ENCODE results near the gene RHBDF1.

DNA sequence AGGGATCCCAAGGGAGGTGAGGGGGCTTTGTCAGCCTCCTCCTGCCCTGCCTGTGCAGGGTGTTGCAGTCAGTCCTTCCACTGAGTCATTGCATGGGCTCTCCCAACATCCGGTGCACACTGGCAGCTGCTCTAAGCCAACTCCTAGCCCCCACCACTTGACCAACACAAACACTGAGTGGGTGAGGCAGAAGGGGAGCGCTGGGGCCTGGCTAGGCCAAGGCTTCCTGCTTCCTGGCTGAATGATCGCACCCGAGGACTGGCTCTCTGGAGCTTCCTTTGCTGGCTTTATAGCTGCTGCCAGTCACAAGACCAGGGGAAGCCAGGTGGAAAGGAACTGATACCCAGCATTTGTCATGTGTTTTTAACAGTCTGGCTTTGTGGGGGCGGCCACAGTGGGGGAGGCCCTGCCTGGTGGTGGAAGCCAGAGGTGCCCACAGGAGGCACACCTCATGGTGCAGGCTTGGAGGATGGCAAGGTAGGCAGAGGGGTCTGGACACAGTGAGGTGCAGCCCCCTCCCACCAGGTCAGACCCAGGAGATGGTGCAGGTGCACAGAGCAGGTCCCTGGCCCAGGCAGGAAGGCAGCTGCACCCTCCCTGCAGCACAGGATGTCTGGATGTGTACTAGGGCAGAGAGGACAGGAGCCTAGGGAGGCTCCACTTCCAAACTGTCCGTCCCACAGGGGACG lies 12.4 kb upstream of the RHBDF1 start:
- no peak for TF ChIP-seq POLR2A (IDR thresholded peaks at IDR 0.05)
- TF ChIP-seq, protein P1, sequence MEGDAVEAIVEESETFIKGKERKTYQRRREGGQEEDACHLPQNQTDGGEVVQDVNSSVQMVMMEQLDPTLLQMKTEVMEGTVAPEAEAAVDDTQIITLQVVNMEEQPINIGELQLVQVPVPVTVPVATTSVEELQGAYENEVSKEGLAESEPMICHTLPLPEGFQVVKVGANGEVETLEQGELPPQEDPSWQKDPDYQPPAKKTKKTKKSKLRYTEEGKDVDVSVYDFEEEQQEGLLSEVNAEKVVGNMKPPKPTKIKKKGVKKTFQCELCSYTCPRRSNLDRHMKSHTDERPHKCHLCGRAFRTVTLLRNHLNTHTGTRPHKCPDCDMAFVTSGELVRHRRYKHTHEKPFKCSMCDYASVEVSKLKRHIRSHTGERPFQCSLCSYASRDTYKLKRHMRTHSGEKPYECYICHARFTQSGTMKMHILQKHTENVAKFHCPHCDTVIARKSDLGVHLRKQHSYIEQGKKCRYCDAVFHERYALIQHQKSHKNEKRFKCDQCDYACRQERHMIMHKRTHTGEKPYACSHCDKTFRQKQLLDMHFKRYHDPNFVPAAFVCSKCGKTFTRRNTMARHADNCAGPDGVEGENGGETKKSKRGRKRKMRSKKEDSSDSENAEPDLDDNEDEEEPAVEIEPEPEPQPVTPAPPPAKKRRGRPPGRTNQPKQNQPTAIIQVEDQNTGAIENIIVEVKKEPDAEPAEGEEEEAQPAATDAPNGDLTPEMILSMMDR (IDR thresholded peaks at IDR 0.05) = no peak
